Right lobe of liver (tissue), 4 donors: ENCODE measurements around the gene FBLN1.

Experiments used
- CTCF ChIP-seq, 4 donors: fragments of 200-600 bp in 3 of 4; fragments of 450-650 bp in 1 of 4; IDR thresholded peaks; one replicate each; pipeline versions ENCODE4 v1.5.1 to v1.8.0; 2016 to 2022; ENCODE audit warnings: antibody characterized with exemption in 4 of 4, mild to moderate bottlenecking in 2 of 4
- POLR2A ChIP-seq: fragments of 450-650 bp; IDR thresholded peaks from one replicate; pipeline ENCODE4 v1.6.1; 2017; ENCODE audit warnings: antibody characterized with exemption, mild to moderate bottlenecking
- donor health status: DM: no; HTN: no; CAD: no.
- donor health status: DM: no; HTN: no; CAD: no.
- donor health status: DM: no; HTN: yes; CAD: no.

DNA sequence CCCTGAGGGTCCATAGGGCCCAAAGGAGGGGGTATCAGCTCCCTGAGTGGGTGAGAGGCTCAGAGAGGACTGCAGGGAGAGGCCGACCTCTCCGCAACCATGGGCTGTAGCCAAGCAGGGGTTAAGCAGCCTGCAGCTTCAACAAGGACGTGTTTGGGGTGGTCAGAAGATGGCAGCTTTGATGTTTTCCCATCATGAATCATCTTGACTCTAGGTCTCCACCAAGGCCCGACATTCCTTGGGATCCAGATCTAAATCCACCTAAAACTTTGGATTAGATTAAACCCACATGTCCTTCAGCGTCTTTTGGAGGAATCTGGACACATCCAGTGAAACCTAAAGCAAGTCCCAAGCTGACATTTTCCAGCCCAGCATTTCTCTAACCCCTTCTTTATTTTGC lies 19.8 kb downstream of the FBLN1 start:
- TF ChIP-seq CTCF (IDR thresholded peaks at IDR 0.05) (no peak), POLR2A (no peak)
